A549 treated with dexamethasone at 1 μM for 4 hours (cell line): Measurements from ENCODE around the gene BEND4. TPM values are rescaled to one million over a fixed set of nuclear protein-coding genes. Genes with fewer than 3 reads are reported as not detected.

Experiments
- total RNA-seq: library from RNA; stranded (reverse); fragments of 200-300 nt; extraction: Qiagen RNA extraction; gene quantifications from 5 replicates; pipeline ENCODE4 v1.2.3, GENCODE V29; 2022

BEND4 gene
- 0.01 to 0.07 TPM (median 0.01 TPM) in 4 of 5 replicates, not detected in the other for total RNA-seq

DNA sequence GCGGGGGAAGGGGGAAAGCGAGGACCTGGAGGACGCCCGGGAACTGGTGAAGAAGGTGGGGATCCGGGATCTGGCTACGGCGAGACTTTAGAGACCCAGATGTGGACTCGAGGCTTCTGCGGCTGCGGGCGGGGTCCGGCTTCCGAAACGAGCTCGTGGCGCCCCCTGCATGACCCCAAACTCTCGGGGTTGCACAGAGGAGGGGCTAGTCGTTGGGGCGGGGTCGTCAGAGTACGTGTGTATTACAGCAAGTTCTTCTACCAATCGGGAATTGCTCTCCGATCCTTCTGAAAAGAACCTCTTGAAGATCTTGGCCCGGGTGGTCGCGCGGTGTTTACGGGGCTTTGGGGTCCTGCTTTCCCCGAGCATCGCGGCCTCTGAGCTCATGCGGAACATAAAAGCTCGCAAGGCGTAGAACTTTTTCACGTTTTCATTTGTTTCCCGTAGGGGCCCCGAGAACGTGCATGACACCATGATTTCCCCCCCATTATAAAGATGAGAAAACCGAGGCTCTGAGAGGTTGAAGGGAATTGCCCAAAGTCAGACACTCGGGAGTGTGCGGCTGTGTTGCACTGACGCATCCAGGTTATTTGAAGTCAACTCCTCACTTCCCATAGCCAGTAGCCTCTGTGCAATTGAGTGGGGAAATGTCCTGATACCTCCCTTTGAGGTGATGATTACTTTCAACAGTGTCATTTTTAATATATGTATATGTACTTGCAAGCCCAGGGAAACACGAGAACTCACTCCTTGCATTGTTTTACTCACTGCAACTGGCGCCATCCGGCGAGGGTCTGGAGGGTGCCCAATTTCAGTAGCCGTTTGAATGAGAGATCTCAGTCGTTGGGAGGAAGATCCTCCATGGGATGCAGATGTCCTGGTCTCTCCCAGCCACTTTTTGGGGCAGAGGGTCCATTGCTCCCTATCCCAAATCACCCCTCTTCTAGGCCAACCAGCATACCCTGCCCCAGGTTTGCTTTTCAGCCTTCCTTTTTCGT, at the start of gene BEND4:
BEND4 (minus strand) TSS at position 149 of the 998 bp plus-strand sequence. CDS start 512 bp downstream, outside the sequence.

Other genes with a start within 250 kb of the BEND4 start
- 28.0 to 57.3 TPM (median 52.0 TPM) in 5 replicates for gene TMEM33, start 217.2 kb downstream of the BEND4 start, total RNA-seq
- gene DCAF4L1, start 170.9 kb downstream of the BEND4 start, total RNA-seq: 0.07 to 0.15 TPM (median 0.13 TPM) in 5 replicates
- gene SLC30A9, start 162.1 kb downstream of the BEND4 start, total RNA-seq: 26.4 to 34.5 TPM (median 32.4 TPM) in 5 replicates
- gene SHISA3, start 244.8 kb upstream of the BEND4 start, total RNA-seq: 0.03 to 0.06 TPM in 2 of 5 replicates, not detected in the others